ENCODE data around the gene CLN6. TPM values are rescaled to one million over a fixed set of nuclear protein-coding genes. Genes with fewer than 3 reads are reported as not detected.

Gene CLN6
- total and polyA plus RNA-seq, 9 of the 15 experiments (the other 6 are each of a cell fraction or from before 2014, with no cell fraction given) = 0.71 to 53.3 (median 39.3) TPM

DNA sequence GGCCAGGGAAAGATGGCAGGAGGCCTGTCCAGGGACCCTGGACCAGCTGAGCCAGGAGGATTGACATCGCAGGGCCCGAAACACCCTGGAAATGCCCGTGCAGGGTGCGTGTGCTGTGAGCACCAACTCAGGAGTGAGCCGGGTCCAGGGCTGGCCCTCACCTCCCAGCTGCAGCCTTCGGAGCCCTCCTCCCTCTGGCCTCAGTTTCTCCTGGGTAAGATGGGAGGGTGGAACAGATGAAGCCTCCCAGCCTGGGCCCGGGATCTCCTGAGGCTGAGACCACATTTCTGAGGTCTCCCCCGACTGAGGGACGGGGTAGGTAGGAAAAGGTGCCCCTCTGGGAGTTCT, 19.1 kb downstream of the CLN6 start (continued):
- TF ChIP-seq, protein P1, sequence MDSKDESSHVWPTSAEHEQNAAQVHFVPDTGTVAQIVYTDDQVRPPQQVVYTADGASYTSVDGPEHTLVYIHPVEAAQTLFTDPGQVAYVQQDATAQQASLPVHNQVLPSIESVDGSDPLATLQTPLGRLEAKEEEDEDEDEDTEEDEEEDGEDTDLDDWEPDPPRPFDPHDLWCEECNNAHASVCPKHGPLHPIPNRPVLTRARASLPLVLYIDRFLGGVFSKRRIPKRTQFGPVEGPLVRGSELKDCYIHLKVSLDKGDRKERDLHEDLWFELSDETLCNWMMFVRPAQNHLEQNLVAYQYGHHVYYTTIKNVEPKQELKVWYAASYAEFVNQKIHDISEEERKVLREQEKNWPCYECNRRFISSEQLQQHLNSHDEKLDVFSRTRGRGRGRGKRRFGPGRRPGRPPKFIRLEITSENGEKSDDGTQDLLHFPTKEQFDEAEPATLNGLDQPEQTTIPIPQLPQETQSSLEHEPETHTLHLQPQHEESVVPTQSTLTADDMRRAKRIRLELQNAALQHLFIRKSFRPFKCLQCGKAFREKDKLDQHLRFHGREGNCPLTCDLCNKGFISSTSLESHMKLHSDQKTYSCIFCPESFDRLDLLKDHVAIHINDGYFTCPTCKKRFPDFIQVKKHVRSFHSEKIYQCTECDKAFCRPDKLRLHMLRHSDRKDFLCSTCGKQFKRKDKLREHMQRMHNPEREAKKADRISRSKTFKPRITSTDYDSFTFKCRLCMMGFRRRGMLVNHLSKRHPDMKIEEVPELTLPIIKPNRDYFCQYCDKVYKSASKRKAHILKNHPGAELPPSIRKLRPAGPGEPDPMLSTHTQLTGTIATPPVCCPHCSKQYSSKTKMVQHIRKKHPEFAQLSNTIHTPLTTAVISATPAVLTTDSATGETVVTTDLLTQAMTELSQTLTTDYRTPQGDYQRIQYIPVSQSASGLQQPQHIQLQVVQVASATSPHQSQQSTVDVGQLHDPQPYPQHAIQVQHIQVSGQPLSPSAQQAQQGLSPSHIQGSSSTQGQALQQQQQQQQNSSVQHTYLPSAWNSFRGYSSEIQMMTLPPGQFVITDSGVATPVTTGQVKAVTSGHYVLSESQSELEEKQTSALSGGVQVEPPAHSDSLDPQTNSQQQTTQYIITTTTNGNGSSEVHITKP (IDR thresholded peaks at IDR 0.05; ENCODE audit: partially characterized antibody) = no peak
- TF ChIP-seq PHF21A (IDR thresholded peaks at IDR 0.05; ENCODE audit: borderline replicate concordance, low read depth) (no peak), ZNF41 (CRISPR knock-in tag; conservative IDR thresholded peaks at IDR 0.05) (no peak), ZSCAN29 (IDR thresholded peaks at IDR 0.05) (no peak), PRPF4 (IDR thresholded peaks at IDR 0.05; ENCODE audit: insufficient read depth, low read depth, low read length, poor library complexity, severe bottlenecking) (no peak), ZNF644 (tag; IDR thresholded peaks at IDR 0.05; ENCODE audit: low read depth) (no peak)
- TF ChIP-seq, protein P2, sequence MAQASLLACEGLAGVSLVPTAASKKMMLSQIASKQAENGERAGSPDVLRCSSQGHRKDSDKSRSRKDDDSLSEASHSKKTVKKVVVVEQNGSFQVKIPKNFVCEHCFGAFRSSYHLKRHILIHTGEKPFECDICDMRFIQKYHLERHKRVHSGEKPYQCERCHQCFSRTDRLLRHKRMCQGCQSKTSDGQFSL (CRISPR knock-in tag; IDR thresholded peaks at IDR 0.05) = no peak
- TF ChIP-seq, protein P2 (tag; IDR thresholded peaks at IDR 0.05) = no peak
- TF ChIP-seq, protein P3, sequence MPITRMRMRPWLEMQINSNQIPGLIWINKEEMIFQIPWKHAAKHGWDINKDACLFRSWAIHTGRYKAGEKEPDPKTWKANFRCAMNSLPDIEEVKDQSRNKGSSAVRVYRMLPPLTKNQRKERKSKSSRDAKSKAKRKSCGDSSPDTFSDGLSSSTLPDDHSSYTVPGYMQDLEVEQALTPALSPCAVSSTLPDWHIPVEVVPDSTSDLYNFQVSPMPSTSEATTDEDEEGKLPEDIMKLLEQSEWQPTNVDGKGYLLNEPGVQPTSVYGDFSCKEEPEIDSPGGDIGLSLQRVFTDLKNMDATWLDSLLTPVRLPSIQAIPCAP (CRISPR knock-in tag; IDR thresholded peaks at IDR 0.05; ENCODE audit: borderline replicate concordance) = no peak
